ENCODE data around the gene LBP.
"Not testable (repeated sequence)": the region's sequence is repeated elsewhere in the genome, so short reads cannot be mapped to it uniquely, and the experiment has no call there.

LBP gene

DNA sequence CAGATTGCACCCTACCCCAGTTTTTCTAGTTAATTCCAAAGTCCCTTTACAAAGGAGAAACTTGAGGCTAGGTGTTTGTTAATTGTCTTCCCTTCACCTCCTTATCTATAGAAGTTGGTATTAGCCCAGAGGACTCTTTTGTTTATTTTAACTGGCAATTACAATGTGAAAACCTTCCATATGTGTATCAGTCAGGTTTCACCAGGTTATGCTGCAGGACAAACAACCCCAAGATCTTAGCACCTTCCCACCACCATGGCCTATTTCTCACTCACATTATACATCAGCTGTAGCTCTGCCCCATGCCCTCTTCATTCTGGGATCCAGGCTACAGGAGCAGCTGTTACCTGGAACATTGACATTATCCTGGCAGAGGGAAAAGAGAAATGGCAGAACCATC, 57.7 kb downstream of the LBP start:
- H3K27me3 ChIP-seq (ENCODE audit: insufficient read depth, low read depth, severe bottlenecking), result no peaks in the 10 kb centered on the region
- DNase-seq, result no peak
- TF ChIP-seq, protein P1, sequence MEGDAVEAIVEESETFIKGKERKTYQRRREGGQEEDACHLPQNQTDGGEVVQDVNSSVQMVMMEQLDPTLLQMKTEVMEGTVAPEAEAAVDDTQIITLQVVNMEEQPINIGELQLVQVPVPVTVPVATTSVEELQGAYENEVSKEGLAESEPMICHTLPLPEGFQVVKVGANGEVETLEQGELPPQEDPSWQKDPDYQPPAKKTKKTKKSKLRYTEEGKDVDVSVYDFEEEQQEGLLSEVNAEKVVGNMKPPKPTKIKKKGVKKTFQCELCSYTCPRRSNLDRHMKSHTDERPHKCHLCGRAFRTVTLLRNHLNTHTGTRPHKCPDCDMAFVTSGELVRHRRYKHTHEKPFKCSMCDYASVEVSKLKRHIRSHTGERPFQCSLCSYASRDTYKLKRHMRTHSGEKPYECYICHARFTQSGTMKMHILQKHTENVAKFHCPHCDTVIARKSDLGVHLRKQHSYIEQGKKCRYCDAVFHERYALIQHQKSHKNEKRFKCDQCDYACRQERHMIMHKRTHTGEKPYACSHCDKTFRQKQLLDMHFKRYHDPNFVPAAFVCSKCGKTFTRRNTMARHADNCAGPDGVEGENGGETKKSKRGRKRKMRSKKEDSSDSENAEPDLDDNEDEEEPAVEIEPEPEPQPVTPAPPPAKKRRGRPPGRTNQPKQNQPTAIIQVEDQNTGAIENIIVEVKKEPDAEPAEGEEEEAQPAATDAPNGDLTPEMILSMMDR (IDR thresholded peaks at IDR 0.05; ENCODE audit: low read depth, low read length), result no peak
- H3K9me3 ChIP-seq (ENCODE audit: severe bottlenecking), result peaks cover 3% of the 10 kb centered on the region
- no peak overlapping the region for H3K27ac ChIP-seq
- no peaks in the 10 kb centered on the region for H3K36me3 ChIP-seq
- no peak overlapping the region for H3K4me3 ChIP-seq (ENCODE audit: low read depth, low read length)

DNA sequence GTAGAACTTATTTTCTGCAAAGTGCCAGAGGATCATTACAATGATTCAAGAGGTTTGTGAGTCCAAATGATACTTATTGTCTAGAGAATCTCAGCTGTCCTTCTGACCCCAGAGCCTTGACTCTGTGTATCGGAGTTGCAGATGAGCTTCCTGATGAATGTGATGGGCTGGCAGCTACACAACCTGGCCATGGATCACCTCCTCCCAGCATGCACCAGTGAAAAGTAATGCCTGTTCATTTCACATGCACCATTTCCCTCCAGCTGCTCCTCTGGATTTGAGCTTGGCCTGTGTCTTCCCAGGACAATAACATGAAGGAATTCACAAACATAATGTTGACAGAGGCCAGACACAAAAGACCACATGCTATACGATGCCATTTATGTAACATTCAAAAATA, 58.9 kb downstream of the LBP start:
- no peaks in the 10 kb centered on the region for H3K27me3 ChIP-seq (ENCODE audit: insufficient read depth, low read depth, severe bottlenecking)
- no peak overlapping the region for H3K27ac ChIP-seq
- no peaks in the 10 kb centered on the region for H3K36me3 ChIP-seq
- TF ChIP-seq, protein P1 (IDR thresholded peaks at IDR 0.05; ENCODE audit: low read depth, low read length), result no peak
- H3K9me3 ChIP-seq (ENCODE audit: severe bottlenecking), result peaks cover 3% of the 10 kb centered on the region
- no peak for DNase-seq
- no peak overlapping the region for H3K4me3 ChIP-seq (ENCODE audit: low read depth, low read length)

DNA sequence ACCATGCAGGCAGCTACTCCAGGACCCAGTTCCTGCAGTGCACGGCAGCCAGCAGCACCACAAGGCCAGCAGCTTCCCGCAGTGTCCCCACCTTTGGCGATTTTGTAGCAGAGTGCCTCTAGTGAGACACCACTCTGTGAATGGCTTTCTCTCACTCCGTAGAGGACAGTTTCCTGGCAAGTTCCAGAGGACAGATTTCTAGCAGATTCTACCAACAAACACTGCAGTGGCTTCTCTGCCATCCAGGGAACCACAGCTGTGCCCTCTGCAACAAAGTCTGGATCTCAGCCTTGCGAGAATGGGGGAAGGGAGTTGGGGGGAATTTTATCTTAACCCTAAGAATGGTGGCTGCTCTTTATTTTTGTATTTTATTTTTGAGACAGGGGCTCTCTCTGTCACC, 60.2 kb downstream of the LBP start:
- DNase-seq, result no peak
- Histone ChIP-seq H3K36me3 (no peaks in the 10 kb centered on the region), H3K4me3 (ENCODE audit: low read depth, low read length) (no peak overlapping the region), H3K9me3 (ENCODE audit: severe bottlenecking) (no peaks in the 10 kb centered on the region), H3K27ac (no peak overlapping the region), H3K27me3 (ENCODE audit: insufficient read depth, low read depth, severe bottlenecking) (no peaks in the 10 kb centered on the region)
- TF ChIP-seq, protein P1 (IDR thresholded peaks at IDR 0.05; ENCODE audit: low read depth, low read length), result no peak

DNA sequence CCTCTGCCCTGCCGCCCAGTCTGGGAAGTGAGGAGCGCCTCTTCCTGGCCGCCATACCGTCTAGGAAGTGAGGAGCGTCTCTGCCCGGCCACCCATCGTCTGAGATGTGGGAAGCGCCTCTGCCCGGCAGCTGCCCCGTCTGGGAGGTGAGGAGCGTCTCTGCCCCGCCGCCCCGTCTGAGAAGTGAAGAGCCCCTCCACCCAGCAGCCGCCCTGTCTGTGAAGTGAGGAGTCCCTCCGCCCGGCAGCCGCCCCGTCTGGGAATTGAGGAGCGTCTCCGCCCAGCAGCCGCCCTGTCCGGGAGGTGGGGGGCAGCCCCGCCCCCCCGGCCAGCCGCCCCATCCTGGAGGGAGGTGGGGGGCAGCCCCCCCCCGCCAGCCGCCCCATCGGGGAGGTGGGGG, 61.0 kb downstream of the LBP start:
- Histone ChIP-seq H3K27me3 (ENCODE audit: insufficient read depth, low read depth, severe bottlenecking) (no peaks in the 10 kb centered on the region), H3K27ac (no peak overlapping the region), H3K36me3 (no peaks in the 10 kb centered on the region), H3K4me3 (ENCODE audit: low read depth, low read length) (no peak overlapping the region), H3K9me3 (ENCODE audit: severe bottlenecking) (no peaks in the 10 kb centered on the region)
- TF ChIP-seq, protein P1 (IDR thresholded peaks at IDR 0.05; ENCODE audit: low read depth, low read length), result no peak
- DNase-seq, result no peak

DNA sequence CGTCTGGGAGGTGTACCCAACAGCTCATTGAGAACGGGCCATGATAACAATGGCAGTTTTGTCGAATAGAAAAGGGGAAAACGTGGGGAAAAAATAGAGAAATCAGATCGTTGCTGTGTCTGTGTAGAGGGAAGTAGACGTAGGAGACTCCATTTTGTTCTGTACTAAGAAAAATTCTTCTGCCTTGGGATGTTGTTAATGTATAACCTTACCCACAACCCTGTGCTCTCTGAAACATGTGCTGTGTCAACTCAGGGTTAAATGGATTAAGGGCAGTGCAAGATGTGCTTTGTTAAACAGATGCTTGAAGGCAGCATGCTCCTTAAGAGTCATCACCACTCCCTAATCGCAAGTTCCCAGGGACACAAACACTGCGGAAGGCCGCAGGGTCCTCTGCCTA, 61.5 kb downstream of the LBP start:
- H3K9me3 ChIP-seq (ENCODE audit: severe bottlenecking); H3K36me3 ChIP-seq; H3K4me3 ChIP-seq (ENCODE audit: low read depth, low read length); DNase-seq; H3K27ac ChIP-seq; H3K27me3 ChIP-seq (ENCODE audit: insufficient read depth, low read depth, severe bottlenecking): not testable (repeated sequence)

DNA sequence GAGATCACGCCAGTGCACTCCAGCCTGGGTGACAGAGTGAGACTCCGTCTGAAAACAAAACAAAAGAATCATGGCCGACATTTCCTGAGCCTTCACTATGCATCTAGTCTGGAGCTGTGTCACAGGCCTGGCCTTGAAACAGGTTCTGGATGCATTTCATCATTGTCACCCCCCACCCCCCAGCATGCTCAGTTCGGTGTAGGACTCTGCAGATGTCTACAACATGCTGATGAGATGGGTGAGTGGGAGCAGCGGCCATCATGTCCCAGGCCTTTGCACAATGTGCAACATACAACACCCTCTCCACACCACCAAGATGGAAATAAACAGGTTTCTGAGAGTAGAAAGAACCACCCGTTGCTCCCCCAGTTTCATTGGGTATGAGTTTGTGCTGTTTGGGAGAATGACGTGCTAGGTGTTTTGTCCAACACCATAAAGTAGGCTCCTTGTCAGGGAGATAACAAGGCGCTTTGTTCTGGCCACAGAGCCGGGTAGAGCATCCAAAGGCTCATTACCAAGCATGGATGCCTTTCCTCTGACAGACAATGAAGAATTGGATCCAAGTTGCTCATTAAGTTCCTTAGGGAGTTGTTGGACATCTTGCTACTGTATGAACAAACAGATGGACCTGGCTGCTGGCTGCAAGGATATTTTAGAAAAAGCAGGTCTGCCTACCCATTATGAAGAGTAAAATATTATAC, 66.7 kb downstream of the LBP start:
- Histone ChIP-seq H3K27me3 (ENCODE audit: insufficient read depth, low read depth, severe bottlenecking) (no peaks in the 10 kb centered on the region), H3K27ac (no peak overlapping the region), H3K9me3 (ENCODE audit: severe bottlenecking) (peaks cover 4% of the 10 kb centered on the region), H3K4me3 (ENCODE audit: low read depth, low read length) (no peak overlapping the region), H3K36me3 (peaks cover 29% of the 10 kb centered on the region)
- no peak for DNase-seq
- TF ChIP-seq, protein P1 (IDR thresholded peaks at IDR 0.05; ENCODE audit: low read depth, low read length), result no peak
